Stimulated activated CD4-positive, alpha-beta T cell treated with anti-CD3 and anti-CD28 coated beads, Interleukin-4, amount 100 ng/mL, for 1 hour (primary cell): Measurements from ENCODE around the gene MED26.
"Not testable (repeated sequence)": the region's sequence is repeated elsewhere in the genome, so short reads cannot be mapped to it uniquely, and the experiment has no call there.

Experiments used
- DNase-seq: peaks from one replicate; pipeline ENCODE4 v3.0.0-alpha.2; 2020

Gene MED26

GRCh38 chr19:16571822-16572331, 56.1 kb downstream of the MED26 start:
- DNase-seq: peak; percentile 32

- DNase-seq: no peak
Measured at GRCh38 chr19:16571283-16571682, 56.7 kb downstream of the MED26 start.

GRCh38 chr19:16569609-16570320, 58.2 kb downstream of the MED26 start:
- no peak for DNase-seq

- no peak for DNase-seq
Measured at GRCh38 chr19:16566702-16567101, 61.3 kb downstream of the MED26 start.

- peak; percentile 55 for DNase-seq
Measured at GRCh38 chr19:16566161-16566560, 61.8 kb downstream of the MED26 start.

GRCh38 chr19:16564842-16565241, 63.2 kb downstream of the MED26 start:
- DNase-seq: no peak

GRCh38 chr19:16562608-16563025, 65.4 kb downstream of the MED26 start:
- no peak for DNase-seq

- DNase-seq: no peak
Measured at GRCh38 chr19:16561382-16561781, 66.6 kb downstream of the MED26 start.

GRCh38 chr19:16559780-16560276, 68.2 kb downstream of the MED26 start:
- DNase-seq: no peak

GRCh38 chr19:16554776-16555175, 73.2 kb downstream of the MED26 start:
- DNase-seq: no peak

GRCh38 chr19:16551902-16552301, 76.1 kb downstream of the MED26 start:
- DNase-seq: not testable (repeated sequence)

GRCh38 chr19:16548956-16549355, 79.0 kb downstream of the MED26 start:
- DNase-seq: no peak

- no peak for DNase-seq
Measured at GRCh38 chr19:16544473-16545231, 83.4 kb downstream of the MED26 start.

- not testable (repeated sequence) for DNase-seq
Measured at GRCh38 chr19:16543734-16544133, 84.3 kb downstream of the MED26 start.

- no peak for DNase-seq
Measured at GRCh38 chr19:16542910-16543472, 85.0 kb downstream of the MED26 start.

- DNase-seq: peak; percentile 95
Measured at GRCh38 chr19:16542045-16542909, 85.7 kb downstream of the MED26 start, which contains the start of gene CHERP. TSS of gene CHERP (minus strand) at chr19:16542437. CDS start at chr19:16542378, 59 bp downstream.

GRCh38 chr19:16541526-16542044, 86.4 kb downstream of the MED26 start:
- no peak for DNase-seq

GRCh38 chr19:16540948-16541347, 87.1 kb downstream of the MED26 start:
- no peak for DNase-seq

GRCh38 chr19:16537111-16537510, 90.9 kb downstream of the MED26 start:
- no peak for DNase-seq

- DNase-seq: no peak
Measured at GRCh38 chr19:16536130-16536529, 91.9 kb downstream of the MED26 start.

- no peak for DNase-seq
Measured at GRCh38 chr19:16535381-16535780, 92.6 kb downstream of the MED26 start.
